Body of pancreas (tissue), 4 donors: ENCODE results near the gene MAGI3.
"Not testable (repeated sequence)": the region's sequence is repeated elsewhere in the genome, so short reads cannot be mapped to it uniquely, and the experiment has no call there.

Experiments used
- POLR2A ChIP-seq, 3 donors: fragments of 450-650 bp; IDR thresholded peaks; one replicate each; pipeline ENCODE4 v1.6.1; 2016; ENCODE audit warnings: antibody characterized with exemption in 3 of 3, mild to moderate bottlenecking in 2 of 3
- TF ChIP-seq, protein P1 (sequence below), 7 experiments: fragments of 450-650 bp in 4 of 7; fragments of 200-600 bp in 3 of 7; sonication (generic) in 3 of 7; IDR thresholded peaks; one replicate each; pipeline ENCODE4 v1.5.1; 2016 to 2019; ENCODE audit warnings: antibody characterized with exemption in 7 of 7

DNA sequence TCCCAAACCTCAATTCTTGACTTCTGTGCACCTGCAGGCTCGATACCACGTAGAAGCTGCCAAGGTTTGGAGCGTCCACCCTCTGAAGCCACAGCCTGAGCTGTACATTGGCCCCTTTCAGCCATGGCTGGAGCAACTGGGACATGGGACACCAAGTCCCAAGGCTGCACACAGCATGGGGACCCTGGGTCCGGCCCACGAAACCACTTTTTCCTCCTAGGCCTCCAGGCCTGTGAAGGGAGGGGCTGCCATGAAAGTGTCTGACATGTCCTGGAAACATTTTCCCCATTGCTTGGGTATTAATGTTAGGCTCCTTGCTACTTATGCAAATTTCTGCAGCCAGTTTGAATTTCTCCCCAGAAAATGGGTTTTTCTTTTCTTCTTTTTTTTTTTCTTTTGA, 328.3 kb downstream of the MAGI3 start:
- TF ChIP-seq, protein P1, sequence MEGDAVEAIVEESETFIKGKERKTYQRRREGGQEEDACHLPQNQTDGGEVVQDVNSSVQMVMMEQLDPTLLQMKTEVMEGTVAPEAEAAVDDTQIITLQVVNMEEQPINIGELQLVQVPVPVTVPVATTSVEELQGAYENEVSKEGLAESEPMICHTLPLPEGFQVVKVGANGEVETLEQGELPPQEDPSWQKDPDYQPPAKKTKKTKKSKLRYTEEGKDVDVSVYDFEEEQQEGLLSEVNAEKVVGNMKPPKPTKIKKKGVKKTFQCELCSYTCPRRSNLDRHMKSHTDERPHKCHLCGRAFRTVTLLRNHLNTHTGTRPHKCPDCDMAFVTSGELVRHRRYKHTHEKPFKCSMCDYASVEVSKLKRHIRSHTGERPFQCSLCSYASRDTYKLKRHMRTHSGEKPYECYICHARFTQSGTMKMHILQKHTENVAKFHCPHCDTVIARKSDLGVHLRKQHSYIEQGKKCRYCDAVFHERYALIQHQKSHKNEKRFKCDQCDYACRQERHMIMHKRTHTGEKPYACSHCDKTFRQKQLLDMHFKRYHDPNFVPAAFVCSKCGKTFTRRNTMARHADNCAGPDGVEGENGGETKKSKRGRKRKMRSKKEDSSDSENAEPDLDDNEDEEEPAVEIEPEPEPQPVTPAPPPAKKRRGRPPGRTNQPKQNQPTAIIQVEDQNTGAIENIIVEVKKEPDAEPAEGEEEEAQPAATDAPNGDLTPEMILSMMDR (IDR thresholded peaks at IDR 0.05) = not testable (repeated sequence)
- not testable (repeated sequence) for TF ChIP-seq POLR2A (IDR thresholded peaks at IDR 0.05)
